ENCODE data around the gene TMEM88.

The TMEM88 gene

GRCh38 chr17:7853691-7854038, 1.2 kb upstream of the TMEM88 start:
- TF ChIP-seq, protein P1, sequence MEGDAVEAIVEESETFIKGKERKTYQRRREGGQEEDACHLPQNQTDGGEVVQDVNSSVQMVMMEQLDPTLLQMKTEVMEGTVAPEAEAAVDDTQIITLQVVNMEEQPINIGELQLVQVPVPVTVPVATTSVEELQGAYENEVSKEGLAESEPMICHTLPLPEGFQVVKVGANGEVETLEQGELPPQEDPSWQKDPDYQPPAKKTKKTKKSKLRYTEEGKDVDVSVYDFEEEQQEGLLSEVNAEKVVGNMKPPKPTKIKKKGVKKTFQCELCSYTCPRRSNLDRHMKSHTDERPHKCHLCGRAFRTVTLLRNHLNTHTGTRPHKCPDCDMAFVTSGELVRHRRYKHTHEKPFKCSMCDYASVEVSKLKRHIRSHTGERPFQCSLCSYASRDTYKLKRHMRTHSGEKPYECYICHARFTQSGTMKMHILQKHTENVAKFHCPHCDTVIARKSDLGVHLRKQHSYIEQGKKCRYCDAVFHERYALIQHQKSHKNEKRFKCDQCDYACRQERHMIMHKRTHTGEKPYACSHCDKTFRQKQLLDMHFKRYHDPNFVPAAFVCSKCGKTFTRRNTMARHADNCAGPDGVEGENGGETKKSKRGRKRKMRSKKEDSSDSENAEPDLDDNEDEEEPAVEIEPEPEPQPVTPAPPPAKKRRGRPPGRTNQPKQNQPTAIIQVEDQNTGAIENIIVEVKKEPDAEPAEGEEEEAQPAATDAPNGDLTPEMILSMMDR (IDR thresholded peaks at IDR 0.05; ENCODE audit: low read depth, low read length) = no peak
- no peak overlapping the region for H3K4me3 ChIP-seq (replicated peaks in 1 of 2; ENCODE audit: low read depth in 2 of 2, low read length in 2 of 2)
- DNase-seq (ENCODE audit: low read depth in 2 of 2) = no peak

- no peak overlapping the region for H3K4me3 ChIP-seq (replicated peaks in 1 of 2; ENCODE audit: low read depth in 2 of 2, low read length in 2 of 2)
- no peak for DNase-seq (ENCODE audit: low read depth in 2 of 2)
- TF ChIP-seq, protein P1 (IDR thresholded peaks at IDR 0.05; ENCODE audit: low read depth, low read length) = no peak
Measured at GRCh38 chr17:7854078-7854777, 638 bp upstream of the TMEM88 start.

GRCh38 chr17:7855660-7856010, 769 bp downstream of the TMEM88 start:
- TF ChIP-seq, protein P1 (IDR thresholded peaks at IDR 0.05; ENCODE audit: low read depth, low read length) = no peak
- DNase-seq (ENCODE audit: low read depth in 2 of 2) = no peak
- H3K4me3 ChIP-seq (replicated peaks in 1 of 2; ENCODE audit: low read depth in 2 of 2, low read length in 2 of 2) = peak overlapping the region; percentile 11 to 80

DNA sequence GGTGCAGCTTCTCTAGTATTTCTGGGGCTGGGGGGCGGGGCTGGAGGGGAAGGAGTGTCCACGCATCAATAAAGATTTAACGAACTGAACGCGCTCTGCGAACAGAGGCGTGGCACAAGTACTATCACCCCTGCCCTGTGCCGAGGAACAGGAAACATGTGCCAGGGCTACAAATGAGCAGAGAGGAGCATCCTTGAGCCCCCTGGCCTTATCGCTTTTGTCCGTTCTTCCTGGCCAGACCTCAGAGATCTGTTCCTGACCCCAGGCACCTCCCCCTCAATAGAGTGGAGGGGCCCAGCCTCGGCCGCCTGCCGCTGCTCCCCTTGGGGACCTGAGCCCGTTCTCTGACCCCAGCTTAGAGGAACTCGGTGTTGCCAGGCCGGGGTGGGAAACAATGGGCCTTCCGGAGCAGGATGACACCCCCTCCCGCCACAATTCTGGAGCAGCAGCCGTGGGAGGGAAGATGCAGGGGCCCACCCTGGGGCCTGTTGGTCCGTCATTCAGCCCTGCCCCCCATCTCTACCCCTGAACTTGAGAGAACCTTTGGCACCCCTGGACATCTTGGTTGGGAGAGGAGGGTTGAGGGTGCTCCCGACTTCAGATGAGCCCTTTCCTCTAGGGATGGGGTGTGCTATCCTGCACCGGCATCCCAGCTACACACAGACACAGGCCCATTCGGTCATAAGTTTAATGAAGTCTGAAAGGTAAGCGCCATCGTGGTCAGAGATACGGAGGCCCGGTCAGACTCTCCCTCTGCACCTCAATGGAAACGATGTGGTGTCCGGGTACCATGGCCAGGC, 1.3 kb downstream of the TMEM88 start:
- peak overlapping the region; percentile 70 to 80 for H3K4me3 ChIP-seq (replicated peaks in 1 of 2; ENCODE audit: low read depth in 2 of 2, low read length in 2 of 2)
- peak; percentile 51 to 81 for DNase-seq (ENCODE audit: low read depth in 2 of 2)
- TF ChIP-seq, protein P1 (IDR thresholded peaks at IDR 0.05; ENCODE audit: low read depth, low read length) = no peak

GRCh38 chr17:7856811-7857712, 2.2 kb downstream of the TMEM88 start, which contains the start of gene NAA38:
NAA38 (minus strand) TSS chr17:7857559; CDS start chr17:7857463, 96 bp downstream.
- H3K4me3 ChIP-seq (replicated peaks in 1 of 2; ENCODE audit: low read depth in 2 of 2, low read length in 2 of 2) = peak within 1 kb of the TSS; percentile 70 to 80
- DNase-seq (ENCODE audit: low read depth in 2 of 2) = peak; percentile 100
- TF ChIP-seq, protein P1 (IDR thresholded peaks at IDR 0.05; ENCODE audit: low read depth, low read length) = peak; percentile 42

- H3K4me3 ChIP-seq (replicated peaks in 1 of 2; ENCODE audit: low read depth in 2 of 2, low read length in 2 of 2) = peak within 1 kb of the TSS; percentile 70 to 80
- DNase-seq (ENCODE audit: low read depth in 2 of 2) = peak; percentile 95 to 97
- TF ChIP-seq, protein P1 (IDR thresholded peaks at IDR 0.05; ENCODE audit: low read depth, low read length) = no peak
Measured at GRCh38 chr17:7857713-7858521, 3.1 kb downstream of the TMEM88 start, which contains the start of gene CYB5D1. CYB5D1 (plus strand) TSS chr17:7858003; CDS start chr17:7858135, 132 bp downstream.
